ENCODE results near the gene SDK2. TPM values are rescaled to one million over a fixed set of nuclear protein-coding genes. Genes with fewer than 3 reads are reported as not detected.

Gene SDK2
- polyA plus RNA-seq, 2 of the 4 experiments (the other 2 are of a cell fraction), result 0.36 to 0.57 TPM

GRCh38 chr17:73327676-73328075, 316.6 kb downstream of the SDK2 start:
- Histone ChIP-seq H3K27ac (no peak overlapping the region), H3K4me3 (no peak overlapping the region), H3K4me1 (no peaks in the 10 kb centered on the region), H3K4me2 (no peak overlapping the region), H3K9me3 (peaks cover 10% of the 10 kb centered on the region; the same call in 2 of the 3 replicates)
- ChIA-PET POLR2A (no interaction called here), CTCF (interaction anchor here (1.1 to 2.3 kb wide), 2 partner anchors 10 to 42 kb away, joined by 4 to 9 read pairs; no protein-coding TSS in a partner anchor)
- ATAC-seq (no peak), FAIRE-seq (no peak), DNase-seq (ENCODE audit: low read depth in 1 of 2, low spot score in 1 of 2) (no peak)
- no peak for TF ChIP-seq KDM5A (IDR thresholded peaks at IDR 0.05)
- TF ChIP-seq HOXB5 (CRISPR knock-in tag; IDR thresholded peaks at IDR 0.05), result no peak
- no peak for TF ChIP-seq CTCF (IDR thresholded peaks at IDR 0.05)
- no peak for TF ChIP-seq POLR2AphosphoS2 (conservative IDR thresholded peaks at IDR 0.05; ENCODE audit: low read length)
- no peak for TF ChIP-seq SMC3 (IDR thresholded peaks at IDR 0.05)
- TF ChIP-seq MAFK (IDR thresholded peaks at IDR 0.05; ENCODE audit: partially characterized antibody), result no peak
- TF ChIP-seq HMGXB4 (CRISPR knock-in tag; IDR thresholded peaks at IDR 0.05; ENCODE audit: borderline replicate concordance), result no peak
- 87% methylated on average over 7 of the region's 7 CpGs for WGBS (ENCODE audit: missing lambda C conversion rate)

- DNase-seq (ENCODE audit: low read depth in 1 of 2, low spot score in 1 of 2), result no peak
- WGBS (ENCODE audit: missing lambda C conversion rate), result 53% methylated on average over 4 of the region's 4 CpGs
- H3K4me2 ChIP-seq, result no peak overlapping the region
- TF ChIP-seq USF2 (IDR thresholded peaks at IDR 0.05) (no peak), RAD21 (conservative IDR thresholded peaks at IDR 0.05 in 1 of 2, IDR thresholded peaks at IDR 0.05 in 1 of 2) (no peak), CBX2 (IDR thresholded peaks at IDR 0.05; ENCODE audit: borderline replicate concordance, low read depth) (no peak), HES2 (IDR thresholded peaks at IDR 0.05) (no peak), CEBPB (IDR thresholded peaks at IDR 0.05) (no peak), GATA3 (IDR thresholded peaks at IDR 0.05; ENCODE audit: borderline replicate concordance) (no peak), CTCF (IDR thresholded peaks at IDR 0.05) (no peak), RARB (CRISPR knock-in tag; IDR thresholded peaks at IDR 0.05) (no peak), E2F6 (IDR thresholded peaks at IDR 0.05; ENCODE audit: borderline replicate concordance, low read depth) (no peak), FOSL2 (IDR thresholded peaks at IDR 0.05) (no peak), FOSL2 (CRISPR knock-in tag; IDR thresholded peaks at IDR 0.05) (no peak), ELK1 (IDR thresholded peaks at IDR 0.05; ENCODE audit: low read depth, low read length) (no peak), RCOR1 (IDR thresholded peaks at IDR 0.05; ENCODE audit: low read depth, low read length) (no peak), EP300 (IDR thresholded peaks at IDR 0.05) (no peak), EHMT2 (IDR thresholded peaks at IDR 0.05; ENCODE audit: low read depth) (no peak), TFCP2L1 (CRISPR knock-in tag; IDR thresholded peaks at IDR 0.05) (no peak), ZSCAN20 (CRISPR knock-in tag; IDR thresholded peaks at IDR 0.05) (no peak), MAFK (IDR thresholded peaks at IDR 0.05; ENCODE audit: partially characterized antibody) (no peak), MYC (IDR thresholded peaks at IDR 0.05; ENCODE audit: borderline replicate concordance, low read length) (no peak), EHF (CRISPR knock-in tag; IDR thresholded peaks at IDR 0.05) (no peak), FOXS1 (CRISPR knock-in tag; IDR thresholded peaks at IDR 0.05) (no peak)
- ChIA-PET POLR2A (interaction anchor here (0.5 to 1.4 kb wide), 2 partner anchors 14 to 18 kb away, joined by 3 to 4 read pairs; no protein-coding TSS in a partner anchor), CTCF (interaction anchor here (0.6 to 1.2 kb wide), 2 partner anchors 13 to 19 kb away, joined by 3 read pairs; no protein-coding TSS in a partner anchor)
- H3K4me1 ChIP-seq, result no peaks in the 10 kb centered on the region
- H3K4me3 ChIP-seq, result no peak overlapping the region
- H3K27ac ChIP-seq, result no peak overlapping the region
- peak; percentile 45 to 74; a peak in 4 of 6 replicates for ATAC-seq
- H3K9me3 ChIP-seq, result peaks cover 12% of the 10 kb centered on the region; the same call in 2 of the 3 replicates
- no peak for FAIRE-seq
Observed at GRCh38 chr17:73325527-73325842, 318.8 kb downstream of the SDK2 start.

Measured in A549 (cell line).